SK-N-SH (cell line): ENCODE results near the gene PSMB8. TPM values are rescaled to one million over a fixed set of nuclear protein-coding genes. Genes with fewer than 3 reads are reported as not detected.

ENCODE experiments used
- CTCF ChIA-PET: fragments of 300-600, 350-600 bp; formaldehyde crosslinking; extraction: SDS; loops from one replicate; lab custom pipeline; 2021; lab: Yijun Ruan, JAX
- POLR2A ChIA-PET: fragments of 350-600 bp; sonication (Branson Sonifier 250); formaldehyde crosslinking; extraction: SDS; loops from one replicate; lab custom pipeline; 2020; ENCODE audit warnings: antibody characterized with exemption, inconsistent platforms; lab: Yijun Ruan, JAX
- DNase-seq: peaks from one replicate; pipeline ENCODE4 v3.0.0; 2012
- H2AFZ ChIP-seq: fragments of 200-600 bp; sonication (generic); 2 replicates; pipeline ENCODE4 v1.8.1; 2016; ENCODE audit warnings: antibody characterized with exemption, mild to moderate bottlenecking, low read depth
- H3F3A ChIP-seq: fragments of 200-600 bp; sonication (generic); replicated peaks from 2 replicates; pipeline ENCODE3; 2016; ENCODE audit warnings: antibody characterized with exemption, mild to moderate bottlenecking; ENCODE audit not compliant: insufficient read depth
- H3K27ac ChIP-seq, 2 experiments: fragments of 200-500 bp in 1 of 2; fragments of 200-600 bp in 1 of 2; sonication (Bioruptor generic) in 1 of 2; sonication (generic), shearing (Covaris generic) in 1 of 2; 2 replicates each; pipeline versions ENCODE4 v1.5.1 to v1.6.1; 2014 to 2016; ENCODE audit warnings: low read depth in 2 of 2, inconsistent platforms in 1 of 2, low read length in 1 of 2, mild to moderate bottlenecking in 1 of 2, mixed read lengths in 1 of 2
- H3K27me3 ChIP-seq: fragments of 200-600 bp; sonication (generic), shearing (Covaris generic); 2 replicates; pipeline ENCODE4 v1.6.1; 2016; ENCODE audit warnings: mixed run types; ENCODE audit not compliant: insufficient read depth
- H3K36me3 ChIP-seq, 2 experiments: fragments of 200-500 bp in 1 of 2; fragments of 200-600 bp in 1 of 2; sonication (Bioruptor generic) in 1 of 2; sonication (generic) in 1 of 2; replicated peaks in 1 of 2; 2 replicates each; pipeline versions ENCODE3 to v1.5.1; 2014 to 2016; ENCODE audit warnings: low read length in 1 of 2, mild to moderate bottlenecking in 1 of 2; ENCODE audit not compliant: insufficient read depth in 2 of 2, control insufficient read depth in 1 of 2
- H3K4me1 ChIP-seq, 2 experiments: fragments of 200-500 bp in 1 of 2; fragments of 200-600 bp in 1 of 2; sonication (Bioruptor generic) in 1 of 2; sonication (generic), shearing (Covaris generic) in 1 of 2; 2 replicates each; pipeline versions ENCODE4 v1.5.1 to v1.6.1; 2014 to 2016; ENCODE audit warnings: low read depth in 1 of 2, low read length in 1 of 2, mixed run types in 1 of 2; ENCODE audit not compliant: insufficient read depth in 2 of 2, control insufficient read depth in 1 of 2
- H3K4me2 ChIP-seq: fragments of 200-600 bp; sonication (generic), shearing (Covaris generic); 2 replicates; pipeline ENCODE4 v1.6.1; 2017; ENCODE audit warnings: mixed run types
- H3K4me3 ChIP-seq, 2 experiments: fragments of 200-500 bp in 1 of 2; fragments of 200-600 bp in 1 of 2; sonication (Bioruptor generic) in 1 of 2; sonication (generic), shearing (Covaris generic) in 1 of 2; 2 replicates each; pipeline versions ENCODE4 v1.5.1 to v1.8.1; 2014 to 2016; ENCODE audit warnings: low read depth in 2 of 2, inconsistent platforms in 1 of 2, low read length in 1 of 2, mild to moderate bottlenecking in 1 of 2, mixed read lengths in 1 of 2, moderate library complexity in 1 of 2
- H3K79me2 ChIP-seq: fragments of 200-600 bp; sonication (generic); 2 replicates; pipeline ENCODE4 v1.8.1; 2017; ENCODE audit warnings: mild to moderate bottlenecking; ENCODE audit not compliant: insufficient read depth
- H3K9ac ChIP-seq: fragments of 200-600 bp; sonication (generic); 2 replicates; pipeline ENCODE4 v1.6.1; 2017; ENCODE audit warnings: mixed run types
- H3K9me2 ChIP-seq: fragments of 200-600 bp; sonication (generic); 2 replicates; pipeline ENCODE4 v1.6.1; 2017; ENCODE audit warnings: mixed run types
- H3K9me3 ChIP-seq: fragments of 200-600 bp; sonication (generic); 2 replicates; pipeline ENCODE4 v1.6.1; 2017; ENCODE audit warnings: mixed run types, mild to moderate bottlenecking, moderate library complexity
- H4K20me1 ChIP-seq: fragments of 200-600 bp; sonication (generic); 2 replicates; pipeline ENCODE4 v1.6.1; 2017; ENCODE audit warnings: mild to moderate bottlenecking, mixed run types; ENCODE audit not compliant: insufficient read depth
- ELF1 ChIP-seq: IDR thresholded peaks from 2 replicates; pipeline ENCODE4 v1.4.0; 2012
- EP300 ChIP-seq, 2 experiments: IDR thresholded peaks; 2 replicates each; pipeline versions ENCODE4 v1.4.0 to v1.6.1; 2012; ENCODE audit warnings: borderline replicate concordance in 1 of 2, low read depth in 1 of 2, low read length in 1 of 2
- EZH2phosphoT487 ChIP-seq: fragments of 200-600 bp; sonication (generic); IDR thresholded peaks from 2 replicates; pipeline ENCODE4 v1.6.1; 2017; ENCODE audit warnings: low read depth, mixed run types, mild to moderate bottlenecking, antibody characterized with exemption, moderate library complexity, borderline replicate concordance
- FOSL2 ChIP-seq: IDR thresholded peaks from 2 replicates; pipeline ENCODE4 v1.4.0; 2012; ENCODE audit warnings: low read depth, mild to moderate bottlenecking, moderate library complexity, borderline replicate concordance
- FOXM1 ChIP-seq: IDR thresholded peaks from 2 replicates; pipeline ENCODE4 v1.4.0; 2012; ENCODE audit warnings: low read depth, mild to moderate bottlenecking
- GABPA ChIP-seq: IDR thresholded peaks from 2 replicates; pipeline ENCODE4 v1.4.0; 2012; ENCODE audit warnings: low read depth, mild to moderate bottlenecking
- IRF3 ChIP-seq: fragments of 150-350 bp; IDR thresholded peaks from 2 replicates; pipeline ENCODE4 v1.6.1; 2016; ENCODE audit warnings: mild to moderate bottlenecking, low read depth, low read length
- JUND ChIP-seq: IDR thresholded peaks from 2 replicates; pipeline ENCODE4 v1.4.0; 2012
- MAX ChIP-seq: IDR thresholded peaks from 2 replicates; pipeline ENCODE4 v1.4.0; 2012; ENCODE audit warnings: low read depth
- MEF2A ChIP-seq: IDR thresholded peaks from 2 replicates; pipeline ENCODE4 v1.4.0; 2012; ENCODE audit warnings: low read depth, borderline replicate concordance
- NRF1 ChIP-seq: IDR thresholded peaks from 2 replicates; pipeline ENCODE4 v1.6.1; 2012; ENCODE audit warnings: low read depth, mild to moderate bottlenecking, low read length
- PBX3 ChIP-seq: IDR thresholded peaks from 2 replicates; pipeline ENCODE4; 2012
- RCOR1 ChIP-seq: fragments of 150-350 bp; IDR thresholded peaks from 2 replicates; pipeline ENCODE4 v1.6.1; 2017; ENCODE audit warnings: antibody characterized with exemption, low read length
- RFX5 ChIP-seq: IDR thresholded peaks from 2 replicates; pipeline ENCODE4 v1.6.1; 2012; ENCODE audit warnings: mild to moderate bottlenecking, improper control_type of control experiment, low read length
- SIN3A ChIP-seq: IDR thresholded peaks from 2 replicates; pipeline ENCODE4 v1.6.1; 2012; ENCODE audit warnings: low read depth, mild to moderate bottlenecking, low read length, moderate library complexity, borderline replicate concordance
- SMC3 ChIP-seq: IDR thresholded peaks from 2 replicates; pipeline ENCODE4 v1.6.1; 2012; ENCODE audit warnings: low read depth, low read length, improper control_type of control experiment
- TAF1 ChIP-seq: IDR thresholded peaks from 2 replicates; pipeline ENCODE4 v1.6.1; 2012; ENCODE audit warnings: low read depth, mild to moderate bottlenecking, low read length, moderate library complexity, borderline replicate concordance
- TCF12 ChIP-seq: IDR thresholded peaks from 2 replicates; pipeline ENCODE4 v1.4.0; 2012
- USF1 ChIP-seq: IDR thresholded peaks from 2 replicates; pipeline ENCODE4 v1.4.0; 2012; ENCODE audit warnings: low read depth, borderline replicate concordance
- WGBS: methylation state at CpG from one replicate; pipeline ENCODE4 v1.1.6; 2017; ENCODE audit warnings: low lambda C conversion rate; 5-methylcytosine and 5-hydroxymethylcytosine counted together
- polyA plus RNA-seq, 3 experiments: library from polyadenylated mRNA; depleted of rRNA; stranded (reverse); fragments of >200 nt; gene quantifications; 2 replicates each; pipeline ENCODE4 v1.2.3, GENCODE V29; 2012

Gene PSMB8
- polyA plus RNA-seq, 1 of the 3 experiments (the other 2 are of a cell fraction), result 52.8 TPM

GRCh38 chr6:32849126-32849525, 5.3 kb upstream of the PSMB8 start (continued):
- TF ChIP-seq RFX5 (no peak), NRF1 (no peak), EP300 (IDR thresholded peaks at IDR 0.05; ENCODE audit: borderline replicate concordance in 1 of 2, low read depth in 1 of 2, low read length in 1 of 2) (no peak)

- H2AFZ ChIP-seq, result no peak overlapping the region
- H3K9me3 ChIP-seq, result no peaks in the 10 kb centered on the region
- DNase-seq, result no peak
- no peak overlapping the region for H3K9ac ChIP-seq
- H3K4me1 ChIP-seq, result peaks cover 0 to 20% of the 10 kb centered on the region in 2 experiments; a peak in 1 of 4 replicates
- H3K4me2 ChIP-seq, result no peak overlapping the region
- no peak overlapping the region for H3K27ac ChIP-seq
- peaks cover 3 to 20% of the 10 kb centered on the region in 2 experiments for H3K36me3 ChIP-seq
- no peak overlapping the region for H3K4me3 ChIP-seq
- 67% methylated on average over 8 of the region's 8 CpGs for WGBS
- POLR2A ChIA-PET, result no interaction called here
- H3K27me3 ChIP-seq, result no peaks in the 10 kb centered on the region
- H3K79me2 ChIP-seq, result peaks cover 4% of the 10 kb centered on the region; the same call in 1 of the 2 replicates
- no peaks in the 10 kb centered on the region for H3K9me2 ChIP-seq
- CTCF ChIA-PET, result interaction anchor here (1.9 kb wide), 1 partner anchor 9 kb away, joined by 7 read pairs; the partner anchor contains the start of gene TAP2
- no peak for TF ChIP-seq JUND
- no peak for TF ChIP-seq TAF1
- no peak for TF ChIP-seq EZH2phosphoT487
- TF ChIP-seq RCOR1, result no peak
- no peak for TF ChIP-seq USF1
- no peak for TF ChIP-seq SMC3
- no peak for TF ChIP-seq ELF1
- no peaks in the 10 kb centered on the region for H4K20me1 ChIP-seq
- peaks cover under 1% of the 10 kb centered on the region for H3F3A ChIP-seq
These were observed 3.9 kb upstream of the PSMB8 start for GRCh38 chr6:32847795-32848194.

- H3K9me2 ChIP-seq, result no peaks in the 10 kb centered on the region
- peaks cover 0 to 13% of the 10 kb centered on the region in 2 experiments; a peak in 1 of 4 replicates for H3K4me1 ChIP-seq
- no peak overlapping the region for H3K4me2 ChIP-seq
- no peaks in the 10 kb centered on the region for H4K20me1 ChIP-seq
- WGBS, result 78% methylated on average over 10 of the region's 10 CpGs
- no peaks in the 10 kb centered on the region for H3K79me2 ChIP-seq
- H2AFZ ChIP-seq, result no peak overlapping the region
- peaks cover 5 to 21% of the 10 kb centered on the region in 2 experiments for H3K36me3 ChIP-seq
- H3K9me3 ChIP-seq, result no peaks in the 10 kb centered on the region
- H3K9ac ChIP-seq, result no peak overlapping the region
- no peak overlapping the region for H3K4me3 ChIP-seq
- POLR2A ChIA-PET, result no interaction called here
- H3K27ac ChIP-seq, result no peak overlapping the region
- no peaks in the 10 kb centered on the region for H3K27me3 ChIP-seq
- H3F3A ChIP-seq, result no peaks in the 10 kb centered on the region
- CTCF ChIA-PET, result interaction anchor here (1.9 to 3.9 kb wide), 2 partner anchors 8 to 22 kb away, joined by 7 to 31 read pairs; partner anchors contain the start of gene TAP2
- TF ChIP-seq RCOR1 (no peak), MEF2A (no peak), MAX (no peak), SIN3A (no peak), IRF3 (no peak), USF1 (no peak), GABPA (no peak), TCF12 (no peak), NRF1 (no peak), FOXM1 (no peak), PBX3 (no peak), FOSL2 (no peak), SMC3 (no peak)
- TF ChIP-seq, all 33 proteins: peak for 0
- no peak for DNase-seq
These were observed 3.2 kb upstream of the PSMB8 start for GRCh38 chr6:32847004-32847403.
